Gastrocnemius medialis (tissue), 4 donors: ENCODE measurements around the gene INO80B. TPM values are rescaled to one million over a fixed set of nuclear protein-coding genes. Genes with fewer than 3 reads are reported as not detected.

Experiments used
- ATAC-seq, 2 donors: fragments of 150-250 bp; one replicate each; pipeline ENCODE4 v1.9.1; 2016
- DNase-seq, 2 donors: peaks; one replicate each; pipeline ENCODE4 v3.0.0-alpha.2; 2019
- H3K27ac ChIP-seq, 4 donors: fragments of 200-600 bp; sonication (generic); 1 replicate in 1 of 4; 2 replicates in 3 of 4; pipeline ENCODE4 v1.5.1; 2016 to 2018; ENCODE audit warnings: mild to moderate bottlenecking in 2 of 4, moderate library complexity in 1 of 4
- H3K27me3 ChIP-seq, 3 donors: fragments of 200-600 bp; sonication (generic) in 2 of 3; 1 replicate in 1 of 3; 2 replicates in 2 of 3; pipeline versions ENCODE4 v1.5.1 to v1.6.0; 2016 to 2019; ENCODE audit warnings: mild to moderate bottlenecking in 1 of 3, moderate library complexity in 1 of 3
- H3K36me3 ChIP-seq, 2 donors: fragments of 200-600 bp; sonication (generic) in 1 of 2; one replicate each; pipeline ENCODE4 v1.5.1; 2017 to 2018
- H3K4me1 ChIP-seq, 2 donors: fragments of 200-600 bp; sonication (generic) in 1 of 2; one replicate each; pipeline ENCODE4 v1.5.1; 2016 to 2017; ENCODE audit warnings: mild to moderate bottlenecking in 2 of 2
- H3K4me3 ChIP-seq, 4 donors: fragments of 200-600 bp; sonication (generic) in 3 of 4; 1 replicate in 1 of 4; 2 replicates in 3 of 4; pipeline ENCODE4 v1.5.1; 2016 to 2019; ENCODE audit warnings: mild to moderate bottlenecking in 2 of 4
- H3K9me3 ChIP-seq, 3 donors: fragments of 200-600 bp; sonication (generic) in 2 of 3; 1 replicate in 1 of 3; 2 replicates in 2 of 3; pipeline ENCODE4 v1.5.1; 2016 to 2019
- CTCF ChIP-seq, 5 experiments: fragments of 450-650 bp in 3 of 5; fragments of 200-600 bp in 2 of 5; sonication (generic) in 2 of 5; IDR thresholded peaks in 4 of 5; conservative IDR thresholded peaks in 1 of 5; 1 replicate in 4 of 5; 2 replicates in 1 of 5; pipeline ENCODE4 v1.5.1; 2016 to 2019; ENCODE audit warnings: antibody characterized with exemption in 5 of 5, mild to moderate bottlenecking in 3 of 5, moderate library complexity in 3 of 5
- POLR2A ChIP-seq, 2 donors: fragments of 450-650 bp; IDR thresholded peaks; one replicate each; pipeline ENCODE4 v1.6.1; 2017; ENCODE audit warnings: antibody characterized with exemption in 2 of 2, mild to moderate bottlenecking in 2 of 2, moderate library complexity in 2 of 2
- in situ Hi-C, 4 donors: fragments of 200-750 bp; cut with MboI; loops; one replicate each; pipeline versions ENCODE4 v1.15.0 to v1.8.0; 2017; ENCODE audit warnings: low sequenced_read_pairs in 4 of 4
- intact Hi-C: fragments of 100-400 bp; cut with DNase I; formaldehyde crosslinking; loops from one replicate; pipeline ENCODE4 v1.15.1; 2023; ENCODE audit warnings: low total_unique reads
- total RNA-seq, 4 donors: library from RNA; depleted of rRNA; stranded (reverse); fragments of >200 nt; gene quantifications; one replicate each; pipeline versions ENCODE4 v1.1.0 to v1.2.3, GENCODE V29; 2016

The INO80B gene
- total RNA-seq, 4 donors from 2014 or later, result 14.5 to 51.9 (median 41.1) TPM

GRCh38 chr2:74447230-74447999, 7.5 kb upstream of the INO80B start:
- ATAC-seq, result no peak
- Histone ChIP-seq H3K27me3 (peaks cover 2 to 14% (median 3%) of the 10 kb centered on the region in 3 donors), H3K4me1 (no peaks in the 10 kb centered on the region), H3K9me3 (no peaks in the 10 kb centered on the region), H3K4me3 (no peak overlapping the region), H3K36me3 (no peaks in the 10 kb centered on the region), H3K27ac (no peak overlapping the region)
- no peak for DNase-seq
- in situ Hi-C loops, result no loop called here
- TF ChIP-seq CTCF (IDR thresholded peaks at IDR 0.05 in 4 of 5, conservative IDR thresholded peaks at IDR 0.05 in 1 of 5) (no peak), POLR2A (IDR thresholded peaks at IDR 0.05) (no peak)
- intact Hi-C loops, result no loop called here

GRCh38 chr2:74448771-74449170, 6.1 kb upstream of the INO80B start:
- DNase-seq, result no peak
- Histone ChIP-seq H3K4me3 (no peak overlapping the region), H3K36me3 (no peaks in the 10 kb centered on the region), H3K27me3 (peaks cover 0 to 5% (median 0%) of the 10 kb centered on the region in 3 donors), H3K4me1 (no peaks in the 10 kb centered on the region), H3K9me3 (no peaks in the 10 kb centered on the region), H3K27ac (no peak overlapping the region)
- TF ChIP-seq POLR2A (IDR thresholded peaks at IDR 0.05) (no peak), CTCF (IDR thresholded peaks at IDR 0.05 in 4 of 5, conservative IDR thresholded peaks at IDR 0.05 in 1 of 5) (no peak)
- intact Hi-C loops (no loop called here), in situ Hi-C loops (no loop called here)
- no peak for ATAC-seq

GRCh38 chr2:74450570-74451190, 4.2 kb upstream of the INO80B start:
- ATAC-seq (no peak), DNase-seq (no peak)
- Histone ChIP-seq H3K27ac (no peak overlapping the region), H3K4me3 (no peak overlapping the region), H3K36me3 (no peaks in the 10 kb centered on the region), H3K27me3 (peaks cover 0 to 5% (median 0%) of the 10 kb centered on the region in 3 donors), H3K4me1 (peaks cover 5 to 12% of the 10 kb centered on the region in 2 donors), H3K9me3 (no peaks in the 10 kb centered on the region)
- in situ Hi-C loops (loop anchor here in 1 of 4 donors (25.0 kb wide), 1 partner anchor 387 kb away; the partner anchor contains the start of gene HK2), intact Hi-C loops (loop anchor here (5.0 to 10.0 kb wide), 4 partner anchors 256 to 1216 kb away; partner anchors contain the start of genes ALMS1, CCT7, HK2 and MTHFD2)
- TF ChIP-seq POLR2A (IDR thresholded peaks at IDR 0.05) (no peak), CTCF (IDR thresholded peaks at IDR 0.05 in 4 of 5, conservative IDR thresholded peaks at IDR 0.05 in 1 of 5) (no peak)

GRCh38 chr2:74457129-74457548, 2.3 kb downstream of the INO80B start:
- Histone ChIP-seq H3K4me1 (peaks cover 24 to 32% of the 10 kb centered on the region in 2 donors), H3K27me3 (no peaks in the 10 kb centered on the region), H3K9me3 (no peaks in the 10 kb centered on the region), H3K27ac (peak overlapping the region; percentile 84 to 94 (median 88)), H3K4me3 (peak overlapping the region; percentile 67 to 92 (median 71)), H3K36me3 (peaks cover 0 to 21% of the 10 kb centered on the region in 2 donors)
- DNase-seq, result no peak
- TF ChIP-seq POLR2A (IDR thresholded peaks at IDR 0.05) (no peak), CTCF (IDR thresholded peaks at IDR 0.05 in 4 of 5, conservative IDR thresholded peaks at IDR 0.05 in 1 of 5) (no peak)
- no peak for ATAC-seq
- intact Hi-C loops, result loop anchor here (10.0 kb wide), 3 partner anchors 262 to 1222 kb away; partner anchors contain the start of genes CCT7, HK2, MTHFD2 and PRADC1
- in situ Hi-C loops, result loop anchor here in 1 of 4 donors (25.0 kb wide), 1 partner anchor 380 kb away; the partner anchor contains the start of gene HK2
